ENCODE data around the gene KLHL10. TPM values are rescaled to one million over a fixed set of nuclear protein-coding genes. Genes with fewer than 3 reads are reported as not detected.

The KLHL10 gene
- total RNA-seq = 1 to 10 TPM in 1 of 7 donors, under 1 TPM in 1, not detected in 5; 0.60 to 2.1 TPM
- under 1 TPM; 0.03 to 0.20 (median 0.05) TPM for polyA plus RNA-seq
- long read RNA-seq, donor 1 = 0 reads
- long read RNA-seq, donor 2, partial matches to known transcripts = 14 of 29 reads
- long read RNA-seq, donor 2, other reads (novel, unspliced or antisense) = 15 of 29 reads

- 90 to 92% (median 91%) methylated on average over 14 to 15 of the region's 15 CpGs for WGBS, 5 donors
- peak within 1 kb of the TSS in 5 of 8 donors; percentile 81 to 93 (median 83) for H3K4me3 ChIP-seq
- no peak within 1 kb of the TSS for H3K27ac ChIP-seq
- H3K27me3 ChIP-seq (replicated peaks in 1 of 7) = peaks cover 0 to 8% (median 0%) of the 10 kb centered on the region in 7 donors
- H3K36me3 ChIP-seq = peaks cover 0 to 9% (median 0%) of the 10 kb centered on the region in 6 donors
- no peaks in the 10 kb centered on the region for H3K9me3 ChIP-seq
- TF ChIP-seq POLR2A (IDR thresholded peaks at IDR 0.05) (no peak), POLR2AphosphoS5 (IDR thresholded peaks at IDR 0.05) (no peak), CTCF (IDR thresholded peaks at IDR 0.05 in 8 of 11, conservative IDR thresholded peaks at IDR 0.05 in 3 of 11) (no peak)
- peaks cover 4 to 23% (median 18%) of the 10 kb centered on the region in 6 donors for H3K4me1 ChIP-seq
- DNase-seq = no peak
- intact Hi-C loops (cut with DNase I; ENCODE audit: low total_unique reads) = no loop called here
Measured at GRCh38 chr17:41837761-41838538, at the start of gene KLHL10. TSS of gene KLHL10 (plus strand) at chr17:41837825. CDS start at chr17:41837933, 108 bp downstream.

- no peak for DNase-seq
- Histone ChIP-seq H3K9me3 (no peaks in the 10 kb centered on the region), H3K36me3 (no peaks in the 10 kb centered on the region), H3K27me3 (replicated peaks in 1 of 7) (peaks cover 0 to 7% (median 0%) of the 10 kb centered on the region in 7 donors), H3K4me1 (peaks cover 0 to 16% (median 6%) of the 10 kb centered on the region in 6 donors), H3K4me3 (no peak overlapping the region), H3K27ac (peak overlapping the region in 4 of 8 donors; percentile 9 to 43 (median 30))
- TF ChIP-seq CTCF (IDR thresholded peaks at IDR 0.05 in 8 of 11, conservative IDR thresholded peaks at IDR 0.05 in 3 of 11) (no peak), POLR2AphosphoS5 (IDR thresholded peaks at IDR 0.05) (peak in 1 of 3 donors; percentile 21), POLR2A (IDR thresholded peaks at IDR 0.05) (no peak)
- 41 to 51% (median 45%) methylated on average over 19 to 22 of the region's 22 CpGs for WGBS, 5 donors
- intact Hi-C loops (cut with DNase I; ENCODE audit: low total_unique reads) = no loop called here
Measured at GRCh38 chr17:41792845-41793783, 44.5 kb upstream of the KLHL10 start.

GRCh38 chr17:41793784-41794539, 43.7 kb upstream of the KLHL10 start:
- WGBS, 5 donors = 74 to 86% (median 80%) methylated on average over 13 to 14 of the region's 14 CpGs
- TF ChIP-seq POLR2A (IDR thresholded peaks at IDR 0.05) = no peak
- no peak for TF ChIP-seq POLR2AphosphoS5 (IDR thresholded peaks at IDR 0.05)
- no peak for TF ChIP-seq CTCF (IDR thresholded peaks at IDR 0.05 in 8 of 11, conservative IDR thresholded peaks at IDR 0.05 in 3 of 11)
- H3K27me3 ChIP-seq (replicated peaks in 1 of 7) = peaks cover 0 to 7% (median 0%) of the 10 kb centered on the region in 7 donors
- H3K36me3 ChIP-seq = no peaks in the 10 kb centered on the region
- H3K4me1 ChIP-seq = peaks cover 0 to 14% (median 6%) of the 10 kb centered on the region in 6 donors
- intact Hi-C loops (cut with DNase I; ENCODE audit: low total_unique reads) = no loop called here
- H3K4me3 ChIP-seq = no peak overlapping the region
- peak overlapping the region in 1 of 8 donors; percentile 43 for H3K27ac ChIP-seq
- DNase-seq = no peak
- no peaks in the 10 kb centered on the region for H3K9me3 ChIP-seq
